DMS114 treated with DMSO at 0.1 percent for 48 hours (cell line): ENCODE results near the gene TBC1D10A.

Source experiments
- DNase-seq: peaks from one replicate; lab custom pipeline; 2025; ENCODE audit not compliant: unreplicated experiment; lab: John Stamatoyannopoulos, UW

The TBC1D10A gene, protein sequence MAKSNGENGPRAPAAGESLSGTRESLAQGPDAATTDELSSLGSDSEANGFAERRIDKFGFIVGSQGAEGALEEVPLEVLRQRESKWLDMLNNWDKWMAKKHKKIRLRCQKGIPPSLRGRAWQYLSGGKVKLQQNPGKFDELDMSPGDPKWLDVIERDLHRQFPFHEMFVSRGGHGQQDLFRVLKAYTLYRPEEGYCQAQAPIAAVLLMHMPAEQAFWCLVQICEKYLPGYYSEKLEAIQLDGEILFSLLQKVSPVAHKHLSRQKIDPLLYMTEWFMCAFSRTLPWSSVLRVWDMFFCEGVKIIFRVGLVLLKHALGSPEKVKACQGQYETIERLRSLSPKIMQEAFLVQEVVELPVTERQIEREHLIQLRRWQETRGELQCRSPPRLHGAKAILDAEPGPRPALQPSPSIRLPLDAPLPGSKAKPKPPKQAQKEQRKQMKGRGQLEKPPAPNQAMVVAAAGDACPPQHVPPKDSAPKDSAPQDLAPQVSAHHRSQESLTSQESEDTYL

GRCh38 chr22:30326706-30327362 is at the start of gene TBC1D10A:
TSS of gene TBC1D10A (minus strand) at chr22:30326941. CDS start at chr22:30326881, 60 bp downstream.
- DNase-seq = peak; percentile 69

DNA sequence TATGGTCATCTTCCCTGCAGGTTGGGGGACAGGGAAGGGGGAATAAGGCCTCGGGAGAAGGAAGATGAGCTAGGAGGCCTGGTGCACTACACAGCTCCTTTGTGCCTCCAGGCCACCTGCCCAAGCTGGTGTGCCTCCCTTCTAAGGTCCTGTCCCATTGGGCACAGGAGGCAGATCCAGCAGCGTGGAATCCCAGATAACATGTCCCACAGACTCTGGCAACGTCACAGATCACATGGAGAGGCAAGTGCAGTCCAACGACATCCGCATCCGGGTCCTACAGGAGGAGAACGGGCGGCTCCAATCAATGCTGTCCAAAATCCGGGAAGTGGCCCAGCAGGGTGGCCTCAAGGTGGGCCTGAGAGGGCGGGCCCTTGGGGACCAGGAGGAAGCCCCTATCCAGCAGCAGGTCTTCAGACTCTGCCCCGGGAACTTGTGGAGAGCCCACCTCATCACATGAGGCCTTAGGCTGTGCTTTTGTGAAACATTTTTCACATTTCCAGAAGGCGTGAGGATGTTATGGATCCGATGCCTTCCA is 48.6 kb upstream of the TBC1D10A start:
- DNase-seq = no peak

DNA sequence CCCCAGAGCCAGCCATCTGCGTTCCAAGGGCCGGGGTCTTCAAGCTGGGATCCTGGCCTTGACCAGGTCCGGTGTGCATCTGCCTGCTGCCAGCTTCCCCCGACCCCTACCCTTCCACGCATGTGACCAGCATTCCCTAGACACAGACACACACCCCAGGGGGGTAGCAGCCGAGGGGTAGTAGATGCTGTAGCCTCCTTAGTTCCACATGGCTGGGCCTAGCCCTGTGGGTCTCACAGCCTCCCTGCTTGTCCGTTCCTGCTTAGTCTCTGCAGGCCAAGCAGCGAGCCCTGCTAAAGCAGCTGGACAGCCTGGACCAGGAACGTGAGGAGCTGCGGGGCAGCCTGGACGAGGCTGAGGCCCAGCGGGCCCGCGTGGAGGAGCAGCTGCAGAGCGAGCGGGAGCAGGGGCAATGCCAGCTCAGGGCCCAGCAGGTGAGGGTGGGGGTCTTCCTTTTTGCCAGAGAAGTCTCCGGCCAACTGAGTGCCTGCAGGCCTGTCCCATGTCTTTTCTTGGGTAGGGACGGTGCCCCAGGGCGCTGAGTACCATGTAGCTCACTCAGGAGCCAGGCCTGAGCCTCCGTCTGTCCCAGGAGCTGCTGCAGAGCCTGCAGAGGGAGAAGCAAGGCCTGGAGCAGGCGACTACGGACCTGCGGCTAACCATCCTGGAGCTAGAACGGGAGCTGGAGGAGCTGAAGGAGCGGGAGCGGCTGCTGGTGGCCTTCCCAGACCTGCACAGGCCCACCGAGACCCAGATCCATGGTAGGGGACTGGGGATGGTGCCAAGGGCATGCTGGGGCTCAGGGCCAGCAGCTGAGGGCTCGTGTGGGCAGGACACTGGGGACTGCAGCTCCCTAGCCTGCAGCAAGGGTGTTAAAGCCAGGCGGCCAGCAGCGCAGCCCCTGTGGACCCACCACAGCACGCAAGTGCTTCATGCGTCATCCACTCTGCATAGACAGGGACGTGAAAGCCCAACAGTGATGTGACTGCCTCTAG is 46.9 kb upstream of the TBC1D10A start:
- DNase-seq = no peak

DNA sequence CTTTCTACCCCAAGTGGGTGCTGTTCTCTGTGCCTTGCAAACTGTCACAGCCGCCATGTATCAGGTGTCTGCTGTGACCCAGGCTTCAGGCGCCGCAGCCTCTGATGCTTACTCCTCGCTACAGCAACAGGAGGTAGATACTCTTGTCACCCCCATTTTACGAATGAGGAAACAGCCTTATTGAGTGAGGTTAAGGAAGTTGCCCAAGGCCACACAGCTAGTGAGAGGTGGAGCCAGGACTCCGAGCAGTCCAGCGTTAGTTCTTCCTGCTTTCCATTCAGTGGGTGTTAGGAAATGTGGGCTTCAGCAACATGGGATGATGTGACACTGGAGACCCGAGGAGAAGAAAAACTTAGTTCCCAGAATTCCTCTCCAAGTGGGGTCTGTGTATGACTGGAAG is 46.2 kb upstream of the TBC1D10A start:
- no peak for DNase-seq

GRCh38 chr22:30371981-30372380 is 45.2 kb upstream of the TBC1D10A start:
- DNase-seq = no peak

DNA sequence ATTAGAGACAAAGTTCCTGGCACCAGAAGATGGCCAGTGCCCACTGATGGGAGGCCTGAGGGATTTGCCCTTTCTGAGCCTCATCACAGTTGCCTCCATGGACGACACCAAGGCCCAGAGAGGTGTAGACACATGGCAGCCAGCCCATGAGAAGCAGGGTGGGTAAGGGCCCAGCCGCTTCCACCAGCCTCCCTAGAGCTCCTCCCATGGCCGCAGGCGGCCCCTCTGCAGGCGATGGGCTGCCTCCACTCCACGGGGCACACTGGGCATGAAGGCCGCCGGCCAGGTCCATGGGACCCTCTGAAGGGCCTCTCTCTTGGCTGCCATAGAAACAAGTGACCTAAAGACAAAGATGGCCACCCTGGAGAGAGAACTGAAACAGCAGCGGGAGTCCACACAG is 44.6 kb upstream of the TBC1D10A start:
- no peak for DNase-seq

DNA sequence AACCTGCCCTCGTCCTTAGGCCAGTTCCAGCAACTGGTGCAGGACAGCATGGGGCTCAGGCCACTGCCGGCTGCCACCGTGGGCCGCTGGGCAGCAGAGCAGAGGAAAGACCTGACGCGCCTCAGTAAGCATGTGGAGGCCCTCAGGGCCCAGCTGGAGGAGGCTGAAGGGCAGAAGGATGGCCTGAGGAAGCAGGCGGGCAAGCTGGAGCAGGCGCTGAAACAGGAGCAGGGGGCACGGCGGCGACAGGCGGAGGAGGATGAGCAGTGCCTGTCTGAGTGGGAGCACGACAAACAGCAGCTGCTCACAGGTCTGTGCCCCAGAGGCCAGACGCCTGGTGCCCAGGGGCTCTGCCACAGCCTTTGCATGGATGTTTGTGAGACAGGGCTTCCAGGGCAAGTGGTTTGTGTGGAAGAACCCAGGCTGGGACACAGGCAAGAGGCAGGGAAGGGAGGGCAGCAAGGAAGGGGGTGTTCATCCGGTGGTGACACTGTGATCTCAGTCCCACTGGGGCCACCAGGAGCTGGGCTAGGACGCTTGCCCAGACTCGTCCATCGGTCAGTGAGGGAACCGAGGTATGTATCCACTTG is 44.0 kb upstream of the TBC1D10A start:
- DNase-seq = no peak

- no peak for DNase-seq
Observed at GRCh38 chr22:30368420-30368819, 41.7 kb upstream of the TBC1D10A start.

DNA sequence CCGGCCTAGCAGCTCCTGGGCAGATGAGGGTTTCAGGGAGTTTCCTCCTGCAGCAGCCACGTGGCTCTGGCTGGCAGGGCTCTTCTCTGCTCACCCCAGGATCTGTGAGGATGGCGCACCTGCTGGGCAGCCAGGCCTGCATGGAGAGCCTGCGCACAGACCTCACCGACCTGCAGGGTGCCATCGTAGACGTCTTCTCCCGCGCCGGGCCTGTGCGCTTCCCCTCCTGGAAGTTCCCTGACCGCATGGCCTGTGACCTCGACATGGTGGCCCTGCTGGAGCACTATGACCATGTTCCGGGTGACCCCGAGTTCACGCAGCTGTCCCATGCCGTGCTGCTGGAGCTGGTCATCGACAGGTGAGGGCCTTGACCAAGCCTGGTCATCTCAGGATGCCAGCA is 39.1 kb upstream of the TBC1D10A start:
- DNase-seq = no peak

DNA sequence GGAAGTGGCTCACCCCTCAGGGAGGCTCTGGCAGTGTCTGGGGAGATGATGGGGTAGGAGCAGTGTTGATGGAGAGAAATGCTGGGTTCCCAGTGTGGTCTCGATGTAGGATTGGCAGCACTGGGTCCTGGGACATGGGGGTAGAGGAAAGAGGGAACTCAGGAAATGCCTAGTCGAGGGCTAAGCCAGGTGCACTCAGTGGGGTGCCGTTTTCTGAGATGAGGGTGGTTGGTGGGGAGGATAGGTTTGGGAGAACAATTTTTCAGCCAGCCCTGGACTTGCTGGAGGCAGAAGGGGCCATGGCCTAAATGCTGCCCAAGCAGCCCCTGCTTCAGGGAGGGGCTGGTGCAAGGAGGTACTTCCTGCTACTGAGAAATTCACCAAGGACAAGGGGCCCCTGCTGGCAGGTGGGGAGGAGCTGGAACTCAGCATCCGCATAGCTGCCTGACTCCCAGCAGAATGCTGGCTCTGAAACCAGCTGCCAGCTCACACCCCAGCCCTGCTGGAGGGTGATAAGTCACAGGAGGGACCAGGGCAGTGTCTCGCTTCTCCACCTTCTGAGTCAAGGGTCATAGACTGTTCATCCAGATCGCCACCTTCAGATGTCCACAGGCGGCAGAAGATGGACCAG is 36.0 kb upstream of the TBC1D10A start:
- no peak for DNase-seq

- DNase-seq = no peak
Observed at GRCh38 chr22:30361916-30362650, 35.3 kb upstream of the TBC1D10A start.

- DNase-seq = no peak
Observed at GRCh38 chr22:30358541-30358940, 31.8 kb upstream of the TBC1D10A start.

- DNase-seq = no peak
Observed at GRCh38 chr22:30357650-30358215, 31.0 kb upstream of the TBC1D10A start.

- DNase-seq = no peak
Observed at GRCh38 chr22:30357236-30357570, 30.5 kb upstream of the TBC1D10A start.

GRCh38 chr22:30356449-30357235 is 29.9 kb upstream of the TBC1D10A start, which contains the start of the genes CCDC157 and SF3A1:
TSS of gene CCDC157 (plus strand) at chr22:30357007. CDS start at chr22:30366001, 8,994 bp downstream.
TSS of gene SF3A1 (minus strand) at chr22:30356894. CDS start at chr22:30356792, 102 bp downstream.
- peak; percentile 70 for DNase-seq

DNA sequence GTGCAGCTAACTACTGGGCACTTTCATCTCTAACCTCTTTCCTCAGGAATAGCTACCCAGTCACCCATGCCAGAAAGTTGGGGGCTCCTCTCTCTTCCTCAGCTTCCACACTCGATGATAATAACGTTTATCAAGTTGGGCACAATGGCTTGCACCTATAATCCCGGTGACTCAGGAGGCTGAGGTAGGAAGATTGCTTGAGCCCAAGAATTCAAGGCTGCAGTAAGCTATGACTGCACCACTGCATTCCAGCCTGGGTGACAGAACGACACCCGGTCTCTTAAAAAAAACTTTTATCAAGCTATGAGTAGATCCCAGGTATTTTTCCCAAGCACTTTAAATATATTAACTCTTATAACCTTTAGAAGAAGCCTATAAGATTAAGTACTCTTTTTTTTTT is 27.9 kb upstream of the TBC1D10A start:
- no peak for DNase-seq

- DNase-seq = no peak
Observed at GRCh38 chr22:30351226-30351625, 24.5 kb upstream of the TBC1D10A start.

- DNase-seq = no peak
Observed at GRCh38 chr22:30348809-30349208, 22.1 kb upstream of the TBC1D10A start.
